ENCODE data around the gene HAPLN3.

HAPLN3 gene

DNA sequence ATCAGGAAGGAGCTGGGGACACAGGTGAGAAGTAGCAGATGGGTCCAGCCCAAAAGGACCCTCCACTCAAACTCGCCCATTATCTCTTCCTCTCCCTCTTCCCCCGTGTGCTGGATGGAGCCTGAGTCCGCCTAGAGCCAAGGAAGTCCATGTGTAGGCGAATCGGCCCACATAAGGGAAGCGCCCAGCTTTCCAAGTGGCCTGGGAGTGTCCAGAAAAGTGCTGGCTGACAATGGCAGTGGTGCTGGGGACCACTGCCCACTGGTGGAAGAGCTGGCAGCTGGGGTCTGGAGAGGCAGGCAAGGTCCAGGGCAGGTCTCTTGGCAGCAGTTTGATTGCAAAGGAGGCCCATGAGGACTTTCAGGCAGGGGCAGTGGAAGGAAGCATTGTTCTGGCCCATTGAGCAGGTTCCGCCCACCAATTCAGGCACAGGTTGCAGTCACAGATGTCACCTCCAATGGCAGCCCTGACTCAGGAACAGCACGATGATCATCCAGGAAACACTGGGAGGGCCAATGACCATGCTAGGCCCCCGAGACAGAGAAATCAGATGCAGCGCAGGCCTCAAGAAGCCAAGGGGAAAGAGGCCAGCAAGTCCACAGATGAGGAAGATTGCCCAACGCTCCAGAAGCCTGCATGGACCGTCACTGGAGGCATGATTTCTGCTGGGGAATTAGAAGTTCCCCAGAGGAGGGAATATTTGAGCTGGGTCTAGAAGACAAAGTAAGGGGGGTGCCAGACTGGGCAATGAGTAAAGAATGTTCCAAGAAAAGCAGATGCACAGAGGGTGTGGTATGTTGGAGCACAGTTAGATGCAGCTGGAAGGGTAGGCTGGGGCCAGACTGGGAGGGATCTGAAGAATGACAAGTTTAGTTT lies 14.8 kb upstream of the HAPLN3 start:
- DNase-seq = no peak

DNA sequence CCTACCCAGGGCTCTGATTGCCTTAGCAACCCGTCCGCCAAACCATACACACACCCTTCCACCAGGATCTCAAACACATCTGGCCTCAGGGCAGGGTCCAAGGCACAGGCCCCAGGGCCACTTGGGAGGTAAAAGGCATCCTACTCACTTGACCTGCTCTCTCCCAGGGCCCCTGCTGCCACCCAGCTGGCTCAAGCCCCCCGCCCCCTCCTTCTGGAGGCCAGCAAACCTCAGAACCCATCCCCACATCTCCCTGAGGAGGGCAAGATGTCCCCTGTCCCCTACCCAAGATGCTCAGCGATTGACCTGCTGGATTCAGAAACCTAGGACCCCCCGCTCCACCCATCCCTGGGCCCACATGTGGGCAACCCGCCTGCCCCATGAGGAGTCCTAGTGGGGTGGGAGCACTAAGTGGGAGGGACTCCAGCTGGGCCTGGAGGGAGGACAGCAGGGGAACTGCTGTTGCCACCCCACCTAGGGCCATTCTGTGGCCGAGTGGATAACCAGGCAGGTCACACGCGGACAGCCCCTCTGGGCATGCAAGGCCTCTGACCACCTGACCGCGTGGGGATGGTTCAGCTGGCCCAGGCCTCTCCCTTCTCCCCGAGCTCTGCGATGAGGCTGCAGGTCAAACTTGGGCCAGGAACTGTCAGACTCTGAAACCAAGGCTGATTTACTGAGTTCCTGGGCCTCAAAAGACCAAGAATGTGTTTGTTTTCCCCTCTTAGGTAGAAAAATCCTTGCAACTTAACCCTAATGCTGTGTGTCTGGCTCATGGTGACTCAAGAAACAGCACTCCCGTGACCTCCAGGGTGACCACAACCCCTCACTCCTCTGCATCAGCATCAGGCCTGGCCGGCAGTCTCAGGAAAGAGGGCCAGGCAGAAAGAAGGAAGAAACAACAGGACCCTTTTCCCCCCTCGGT lies 13.6 kb upstream of the HAPLN3 start:
- DNase-seq = no peak

DNA sequence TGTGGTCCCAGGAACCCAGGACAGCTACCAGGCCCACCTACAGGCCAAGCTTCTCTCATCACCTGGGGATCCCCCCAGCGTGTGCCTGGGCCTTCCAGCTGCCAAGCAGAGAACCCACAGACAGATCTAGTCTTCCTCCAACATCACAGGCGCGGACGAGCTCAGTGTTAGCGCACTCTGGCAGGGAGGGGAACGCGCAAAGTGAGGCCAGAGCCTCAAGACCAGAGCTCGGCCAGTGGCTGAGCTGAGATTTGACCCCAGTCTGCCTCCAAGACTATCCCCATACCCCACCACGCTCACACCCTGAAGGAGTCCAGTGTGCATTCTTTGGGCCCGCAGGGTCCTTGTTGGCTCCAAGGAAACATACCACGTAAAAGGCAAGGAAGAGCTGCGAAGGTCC lies 12.8 kb upstream of the HAPLN3 start:
- no peak for DNase-seq

DNA sequence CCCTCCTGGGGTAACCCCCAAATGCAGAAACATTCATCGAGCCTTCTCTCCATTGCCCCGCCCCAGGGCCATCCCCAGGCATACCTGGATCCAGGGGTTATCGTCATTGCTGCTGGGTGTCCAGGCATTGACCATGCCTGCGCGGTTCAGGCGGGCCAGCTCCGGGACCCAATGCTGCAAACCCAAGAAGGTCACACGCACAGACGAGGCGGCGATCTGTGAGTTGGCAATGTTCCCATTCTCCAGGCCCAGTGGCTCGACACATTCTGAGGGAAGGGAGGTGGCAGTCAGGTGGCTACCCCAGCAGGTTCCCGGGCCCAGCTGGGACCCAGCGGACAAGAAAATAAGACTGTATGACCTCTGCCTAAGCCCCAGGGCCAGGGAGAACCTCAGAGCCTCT lies 11.8 kb upstream of the HAPLN3 start:
- DNase-seq = no peak

DNA sequence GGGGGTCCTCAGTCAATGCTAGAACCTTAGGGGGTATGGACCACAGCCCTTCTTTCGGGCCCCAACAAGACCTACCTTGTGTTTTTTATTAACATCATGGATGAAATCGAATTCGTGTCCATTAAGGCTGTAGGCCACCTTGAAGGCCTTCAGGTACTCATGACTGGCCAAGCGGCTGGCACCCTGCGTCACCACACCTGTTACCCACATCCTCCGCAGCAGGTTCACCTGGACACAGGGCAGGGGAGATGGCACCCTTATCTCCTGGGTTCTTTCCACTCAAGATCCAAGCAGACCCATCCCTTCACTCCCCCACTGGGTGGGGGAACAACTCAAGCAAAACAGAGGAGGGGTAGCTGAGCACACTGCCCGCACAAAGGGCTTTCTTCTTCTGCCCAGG lies 11.2 kb upstream of the HAPLN3 start:
- no peak for DNase-seq

DNA sequence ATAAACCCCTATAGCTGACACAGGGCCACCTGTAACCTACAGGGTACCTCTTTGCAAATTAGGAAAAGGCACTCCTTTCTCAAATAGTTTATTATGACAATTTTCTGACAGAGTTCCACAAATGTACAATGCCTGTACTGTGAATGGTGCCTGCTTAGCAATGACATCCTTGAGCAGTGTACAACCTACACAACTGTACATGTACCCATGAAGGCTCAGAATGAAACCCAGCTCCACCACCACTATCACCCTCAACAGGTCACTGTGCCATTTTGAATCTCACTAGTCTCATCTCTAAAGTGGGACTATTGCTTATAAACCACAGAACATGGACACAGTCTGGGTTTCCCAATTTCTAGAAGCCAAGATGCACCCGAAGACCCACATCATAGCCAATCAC lies 10.8 kb upstream of the HAPLN3 start:
- DNase-seq = no peak

DNA sequence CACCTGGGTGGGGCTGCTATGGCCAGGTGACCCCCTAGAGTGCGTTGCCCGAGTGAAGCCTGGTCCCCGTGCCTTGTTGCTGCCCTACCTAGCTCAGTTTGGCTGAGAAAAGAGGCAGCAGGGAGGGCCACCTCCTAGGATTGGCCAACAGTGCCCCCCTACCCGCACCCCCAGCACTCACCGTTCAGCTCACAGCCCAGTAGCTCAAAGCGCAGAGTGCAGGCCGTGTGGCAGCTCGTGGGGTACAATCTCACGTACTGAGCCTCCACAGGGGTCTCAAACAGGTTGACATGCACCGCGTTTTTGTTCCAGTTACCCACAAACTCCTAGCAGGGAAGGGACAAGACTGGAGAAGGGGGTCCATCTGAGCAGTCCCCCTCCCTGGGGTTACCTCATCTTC lies 10.2 kb upstream of the HAPLN3 start:
- no peak for DNase-seq

DNA sequence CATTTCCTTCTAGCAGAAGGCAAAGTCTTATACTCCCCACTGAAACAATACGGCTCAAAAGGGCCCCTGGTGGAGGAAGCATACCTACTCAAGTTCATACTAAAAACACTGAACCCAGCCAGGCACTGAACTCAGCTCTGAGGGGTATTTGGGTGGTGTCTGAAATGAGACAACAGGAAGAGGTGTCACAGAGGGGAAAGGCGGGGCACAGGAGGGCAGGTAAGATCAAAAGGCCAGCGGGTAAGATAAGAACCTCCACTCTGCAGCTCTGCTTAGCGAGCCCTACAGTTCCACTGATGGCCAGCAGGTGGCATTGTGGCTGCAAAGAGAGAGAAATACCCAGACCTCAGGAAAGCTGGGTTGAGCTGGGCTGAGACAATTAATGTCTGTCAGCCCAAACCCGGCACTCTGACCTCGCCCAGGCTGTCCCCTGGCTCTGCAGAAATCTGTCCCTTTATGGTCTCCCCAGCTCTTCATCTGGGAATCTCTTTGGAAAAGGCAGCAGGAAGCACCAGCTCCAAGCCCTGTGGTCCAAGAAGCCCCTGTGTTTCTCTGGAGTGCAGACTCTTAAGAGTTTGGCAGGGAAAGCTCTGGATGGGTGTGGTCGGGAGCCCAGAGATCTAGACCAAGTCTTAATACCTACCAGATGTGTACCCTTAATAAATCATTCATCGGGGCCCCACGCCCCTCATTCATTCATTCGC lies 9.4 kb upstream of the HAPLN3 start:
- DNase-seq = peak; percentile 49

DNA sequence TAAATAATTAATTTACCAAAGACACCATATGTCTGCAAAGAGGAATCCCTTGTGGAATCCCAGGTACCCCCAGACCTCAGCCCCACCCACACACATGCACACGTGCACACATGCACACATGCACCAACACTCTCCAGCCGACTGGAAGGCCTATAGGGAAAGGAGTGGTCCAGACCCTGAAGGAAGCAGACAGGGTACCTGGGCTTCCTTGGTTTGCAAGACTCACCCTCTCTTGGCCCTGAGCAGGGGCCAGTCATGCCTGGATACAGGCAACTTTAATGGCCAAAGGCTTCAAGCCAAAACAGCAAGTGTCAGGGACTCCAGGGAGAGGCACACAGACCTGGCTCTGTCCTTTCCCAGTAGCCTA lies 8.9 kb upstream of the HAPLN3 start:
- no peak for DNase-seq

DNA sequence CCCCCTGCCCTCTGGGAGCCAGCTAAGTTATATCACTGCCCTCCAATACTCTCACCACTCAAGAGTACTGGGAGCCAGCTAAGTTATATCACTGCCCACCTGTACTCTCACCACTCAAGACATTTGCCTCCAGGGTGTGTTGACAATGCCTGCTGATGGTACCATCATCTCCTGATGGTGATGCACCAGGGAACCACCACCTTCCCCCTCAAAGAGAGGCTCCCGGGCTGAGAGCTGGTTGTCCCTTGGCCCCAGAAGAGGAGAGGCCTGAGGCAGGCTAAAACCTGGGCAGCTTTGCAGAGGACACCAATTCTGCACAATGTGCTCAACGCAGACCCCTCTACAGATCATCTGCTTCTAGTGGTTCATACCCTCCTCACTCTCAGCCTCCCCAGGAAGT lies 7.5 kb upstream of the HAPLN3 start:
- no peak for DNase-seq

DNA sequence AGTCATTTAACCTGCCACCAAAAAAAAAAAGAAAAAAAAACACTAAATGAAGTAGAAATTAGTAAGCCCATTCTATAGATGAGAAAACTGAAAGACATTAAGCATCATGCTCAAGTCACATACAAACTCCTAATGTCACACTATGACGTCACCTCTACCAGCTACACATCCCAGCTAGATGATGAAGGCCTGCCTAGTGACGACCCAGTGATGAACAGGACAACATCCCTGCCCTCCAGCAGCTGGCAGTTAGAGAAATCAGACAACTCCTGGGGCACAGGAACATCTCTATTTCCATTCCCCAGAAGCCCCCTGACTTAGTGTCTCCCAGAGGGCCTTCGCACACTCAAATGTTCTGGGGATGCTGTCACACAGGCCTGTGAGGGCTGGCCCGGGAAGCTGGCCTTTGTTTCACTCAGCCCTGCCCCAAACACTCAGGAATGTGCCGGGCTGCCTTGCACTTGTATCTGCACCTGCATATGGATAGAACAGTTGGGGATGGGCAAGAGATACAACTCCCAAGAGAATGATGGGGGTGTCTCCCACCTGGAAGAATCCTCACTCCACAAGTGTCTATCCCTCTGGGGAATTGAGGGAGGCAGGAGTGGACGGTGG lies 7.0 kb upstream of the HAPLN3 start:
- no peak for DNase-seq

DNA sequence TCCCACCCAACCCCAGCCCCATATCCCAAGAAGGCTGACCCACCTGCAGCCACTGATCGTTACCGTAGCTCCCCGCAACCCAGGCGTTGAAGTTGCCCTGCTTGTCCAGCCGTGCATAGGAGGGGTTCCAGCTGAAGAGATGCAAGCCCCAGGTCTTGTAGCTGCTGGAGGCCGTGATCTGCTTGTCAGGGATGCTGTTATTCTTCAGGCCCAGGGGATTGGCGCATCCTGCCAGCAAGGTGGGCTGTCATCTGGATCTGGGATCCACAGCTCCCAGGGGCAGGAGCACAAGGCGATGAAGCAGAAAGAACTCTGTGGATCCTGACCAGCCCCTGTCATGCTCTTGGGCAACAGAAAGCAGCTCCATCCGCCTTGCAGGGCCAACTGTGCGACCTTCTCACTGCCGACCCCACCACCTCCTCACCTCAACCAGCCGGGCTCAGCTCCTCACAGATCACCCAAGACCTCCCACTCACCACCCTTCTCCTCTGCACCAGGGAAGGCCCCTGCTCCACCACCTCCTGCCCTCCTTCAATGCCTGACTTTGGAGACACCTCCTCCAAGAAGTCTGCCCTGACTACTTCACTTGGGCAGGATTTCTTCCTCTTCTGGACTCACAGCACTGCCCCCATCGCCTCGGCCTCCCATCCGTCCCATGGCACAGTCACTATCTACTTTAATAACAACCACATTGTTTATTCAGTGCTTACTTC lies 6.3 kb upstream of the HAPLN3 start:
- DNase-seq = no peak

DNA sequence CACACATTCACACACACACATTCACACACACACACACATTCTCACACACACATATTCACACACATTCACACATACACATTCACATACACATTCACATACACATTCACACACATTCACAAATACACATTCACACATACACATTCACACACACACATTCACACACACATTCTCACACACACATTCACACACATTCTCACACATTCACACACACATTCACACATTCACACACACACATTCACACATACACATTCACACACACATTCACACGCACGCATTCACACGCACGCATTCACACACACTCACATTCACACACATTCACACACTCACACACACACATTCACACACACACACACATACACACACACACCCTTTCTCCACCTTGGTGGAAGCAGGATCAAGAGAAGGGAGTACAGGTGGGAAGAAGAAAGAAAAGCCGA lies 5.7 kb upstream of the HAPLN3 start:
- DNase-seq = no peak

DNA sequence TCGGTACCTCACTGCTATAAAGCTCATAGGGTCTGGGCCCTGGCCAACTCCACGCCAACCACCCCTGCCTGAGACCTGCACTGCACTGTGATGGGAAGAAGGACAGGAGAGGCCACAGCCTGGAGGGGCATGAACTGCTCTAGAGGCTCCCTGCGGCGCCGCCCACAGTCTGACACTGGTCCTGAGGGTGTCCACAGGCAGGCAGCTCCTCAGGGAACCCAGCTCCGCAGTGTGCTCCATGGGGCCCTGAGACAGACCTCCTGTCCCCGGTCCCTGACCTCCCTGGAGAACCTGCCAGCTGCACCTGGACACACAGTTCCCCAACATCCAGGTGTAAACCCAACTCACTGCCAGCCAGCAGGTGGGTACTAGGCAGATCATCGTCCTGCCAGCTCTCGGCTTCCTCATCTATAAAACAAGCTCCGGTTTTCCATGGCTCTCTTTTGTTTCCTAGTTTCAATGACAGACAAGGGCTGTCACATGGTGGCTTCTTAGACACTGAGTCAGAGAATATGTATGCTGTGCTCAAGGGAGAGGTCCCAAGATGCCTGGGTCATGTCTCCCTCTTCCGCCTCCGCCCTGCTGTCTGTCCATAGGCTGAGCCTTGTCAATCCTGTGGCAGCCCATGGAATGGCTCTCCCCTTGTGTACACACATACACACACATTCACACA lies 5.1 kb upstream of the HAPLN3 start:
- DNase-seq = no peak

DNA sequence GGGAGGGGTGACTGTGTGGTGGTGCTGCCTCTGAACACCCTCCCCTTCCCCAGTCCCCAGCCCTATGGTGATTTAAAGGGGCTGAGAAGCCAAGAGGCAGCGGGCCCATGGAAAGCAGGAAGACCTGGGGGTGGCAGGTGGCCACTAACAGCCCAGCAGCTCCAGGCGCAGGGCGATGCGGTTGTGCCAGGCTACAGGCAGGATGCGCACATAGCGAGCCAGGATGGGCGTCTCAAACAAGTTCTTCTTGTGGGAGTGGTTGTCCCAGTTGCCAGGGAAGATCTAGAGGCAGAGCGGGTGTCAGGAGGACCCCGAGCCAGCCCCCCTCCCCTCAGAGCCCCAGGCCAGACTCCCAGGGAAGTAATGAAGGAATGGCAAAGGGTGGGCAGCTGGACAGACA lies 3.9 kb upstream of the HAPLN3 start:
- no peak for DNase-seq

DNA sequence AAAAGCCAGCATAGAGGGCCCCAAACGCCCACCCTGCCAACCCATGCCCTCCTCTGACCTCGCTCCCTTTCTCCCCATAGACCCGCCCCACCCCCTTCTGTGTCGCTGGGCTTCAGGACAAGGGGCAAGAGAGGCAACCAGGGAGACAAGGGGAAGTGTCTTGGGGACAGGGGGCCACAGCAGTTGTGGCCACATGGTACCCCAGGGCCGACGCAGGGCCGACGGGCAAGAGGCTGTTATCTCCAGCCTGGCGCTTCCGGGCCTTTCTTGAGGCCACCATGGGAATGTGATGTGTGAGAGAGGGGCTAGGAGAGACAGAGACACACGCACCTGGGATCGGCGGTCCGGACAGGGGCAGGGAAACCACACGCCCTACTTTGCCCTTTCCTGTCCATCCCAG lies 3.4 kb upstream of the HAPLN3 start:
- DNase-seq = no peak

DNA sequence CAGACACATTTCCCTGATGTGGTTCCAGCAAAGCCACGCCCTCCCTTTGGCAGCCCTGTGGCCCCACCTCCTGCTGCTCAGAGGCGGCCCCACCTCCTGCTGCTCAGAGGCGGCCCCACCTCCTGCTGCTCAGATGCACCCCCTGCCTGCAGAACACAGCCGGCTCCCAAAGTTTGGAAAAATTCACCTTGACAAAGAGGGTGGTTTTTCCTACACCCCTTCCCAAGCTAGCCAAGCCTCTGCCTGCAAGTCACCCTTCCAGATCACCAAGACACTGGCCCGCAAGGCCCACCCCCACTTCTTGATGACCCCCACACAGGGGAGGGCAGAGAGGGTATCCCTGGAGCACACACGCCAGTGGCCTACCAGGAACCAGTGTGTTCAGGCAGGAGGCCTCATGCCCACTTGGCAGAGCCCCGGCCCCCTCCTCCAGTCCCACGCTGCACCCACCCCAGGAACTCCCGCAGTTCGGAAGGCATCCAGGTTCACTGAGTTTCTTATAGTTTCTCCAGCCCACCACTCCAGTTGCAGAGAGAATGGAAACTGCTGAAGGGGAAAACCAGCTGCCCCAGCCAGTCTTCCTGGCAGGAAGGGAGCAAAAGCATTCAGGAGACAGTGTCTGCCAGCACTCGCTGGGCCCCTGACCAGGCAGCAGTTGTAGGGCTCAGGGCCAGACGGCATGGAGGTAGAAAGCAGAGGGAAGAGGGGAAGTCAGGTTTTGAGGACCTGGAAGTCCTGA lies 2.3 kb upstream of the HAPLN3 start:
- DNase-seq = peak; percentile 44

DNA sequence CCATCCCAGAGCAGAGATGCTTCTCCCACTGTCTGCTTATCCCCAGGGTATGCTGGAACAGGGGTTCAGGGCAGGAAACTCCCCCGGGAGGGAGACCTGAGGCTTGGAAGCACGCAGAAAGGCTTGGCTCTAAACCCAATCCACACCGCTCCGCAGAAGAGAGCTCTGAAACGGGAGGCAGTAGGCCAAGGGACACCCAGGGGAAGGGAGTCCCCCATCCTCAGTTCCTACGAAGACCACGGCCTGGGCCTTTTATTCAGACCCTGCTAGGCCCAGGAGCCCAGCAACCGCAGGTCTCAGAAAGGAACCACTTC lies 1.8 kb upstream of the HAPLN3 start:
- DNase-seq = no peak

DNA sequence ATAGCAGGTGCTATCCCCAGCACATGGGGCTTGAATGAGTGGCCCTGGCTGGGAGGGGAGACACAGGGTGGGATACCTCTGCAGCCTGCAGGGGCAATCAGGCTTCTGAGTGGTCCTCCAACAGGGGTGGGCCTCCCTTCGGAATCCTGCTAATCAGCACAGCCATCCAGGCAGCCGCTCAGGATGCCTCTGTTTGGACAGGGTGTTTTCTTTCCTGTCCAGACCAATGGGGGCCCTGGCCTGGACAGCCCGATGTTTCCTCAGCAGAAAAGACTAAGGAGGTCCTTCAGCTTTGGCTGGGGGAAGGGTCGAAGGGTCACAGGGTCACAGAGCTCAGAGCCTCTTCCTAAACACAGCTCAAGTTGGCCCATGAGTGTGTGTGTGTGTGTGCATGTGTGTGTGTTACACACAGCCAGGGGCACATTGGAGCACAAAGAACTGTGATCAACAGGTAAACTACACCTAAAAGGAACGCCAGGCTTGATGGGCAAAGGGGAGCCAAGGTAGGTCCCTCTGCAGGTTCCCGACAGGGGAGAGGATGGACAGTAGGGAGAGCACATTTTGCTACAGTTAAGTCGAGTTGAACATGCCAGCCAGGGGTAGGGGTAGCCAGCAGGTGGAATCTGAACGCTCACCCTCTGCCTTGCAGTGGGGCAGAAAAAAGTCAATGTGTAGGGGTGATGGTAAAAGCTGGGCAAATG lies 1.1 kb upstream of the HAPLN3 start:
- DNase-seq = no peak

DNA sequence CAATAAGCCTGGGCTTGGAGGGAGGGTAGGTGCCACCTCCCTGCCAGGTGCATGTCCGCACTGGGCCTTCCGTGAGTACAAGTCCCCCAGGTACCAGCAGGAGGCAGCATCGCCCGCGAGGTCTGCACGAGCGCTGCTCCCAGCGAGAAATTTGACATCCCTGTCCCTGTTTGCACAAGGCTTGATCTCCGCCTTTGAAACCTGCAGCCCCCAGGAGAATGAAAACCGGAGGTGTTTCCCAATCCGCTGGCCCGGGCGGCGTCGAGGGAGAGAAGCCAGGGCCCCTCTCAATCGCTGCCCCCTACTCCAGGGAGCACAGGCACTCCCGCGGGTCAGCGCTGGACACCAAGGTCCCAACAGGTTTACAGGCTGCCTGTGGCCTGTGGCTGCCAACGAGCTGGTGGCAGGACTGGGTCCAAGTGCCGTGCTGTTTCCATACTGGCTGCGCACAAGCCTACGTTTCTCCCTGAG lies 961 bp downstream of the HAPLN3 start:
- peak; percentile 37 for DNase-seq

Measured in NCI-H1105 treated with DMSO at 0.1 percent for 48 hours (cell line).